ENCODE measurements around the gene CTSA. TPM values are rescaled to one million over a fixed set of nuclear protein-coding genes. Genes with fewer than 3 reads are reported as not detected.

Gene CTSA
- total and polyA plus RNA-seq, 4 donors: 37.9 to 175 (median 112) TPM

DNA sequence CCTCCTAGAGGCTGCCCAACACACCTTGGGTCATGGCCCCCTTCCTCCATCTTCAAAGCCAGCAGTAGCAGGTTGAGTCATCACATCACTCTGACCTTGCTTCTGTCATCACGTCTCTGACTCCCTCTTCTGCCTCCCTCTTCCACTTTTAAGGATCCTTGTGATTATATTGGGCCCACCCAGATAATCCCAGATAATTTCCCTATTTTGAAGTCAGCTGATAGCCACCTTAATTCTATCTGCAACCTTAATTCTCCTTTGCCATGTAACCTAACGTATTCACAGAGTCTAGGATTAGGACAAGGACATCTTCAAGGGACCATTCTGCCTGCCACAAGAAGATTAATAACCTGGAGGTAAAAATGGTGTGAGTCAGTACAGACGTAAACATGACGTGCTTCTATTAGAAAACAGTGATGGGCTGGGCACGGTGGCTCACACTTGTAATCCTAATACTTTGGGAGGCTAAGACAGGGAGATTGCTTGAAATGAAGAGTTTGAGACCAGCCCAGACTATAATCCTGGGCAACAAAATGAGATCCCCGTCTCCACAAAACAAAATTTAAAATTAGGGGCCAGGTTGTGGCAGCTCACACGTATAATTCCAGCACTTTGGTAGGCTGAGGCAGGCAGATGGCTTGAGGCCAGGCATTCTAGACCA lies 30.4 kb upstream of the CTSA start:
- DNase-seq (no peak), ATAC-seq (ENCODE audit: low FRiP score) (no peak)
- no peak overlapping the region for H3K4me3 ChIP-seq (ENCODE audit: low read length in 2 of 2)
- H3K27me3 ChIP-seq (ENCODE audit: control insufficient read depth in 1 of 2, insufficient read depth in 2 of 2, low read length in 1 of 2): no peaks in the 10 kb centered on the region
- no peaks in the 10 kb centered on the region for H3K4me1 ChIP-seq (ENCODE audit: control insufficient read depth in 1 of 2, insufficient read depth in 2 of 2, low read length in 2 of 2)
- no peaks in the 10 kb centered on the region for H3K36me3 ChIP-seq (ENCODE audit: control insufficient read depth in 1 of 2, insufficient read depth in 2 of 2, low read length in 1 of 2)
- intact Hi-C loops (cut with DNase I): no loop called here
- 47 to 64% methylated on average over 7 of the region's 7 CpGs for WGBS, 2 donors
- no peak overlapping the region for H3K27ac ChIP-seq (ENCODE audit: low read depth in 1 of 2, low read length in 2 of 2)
- H3K9me3 ChIP-seq (ENCODE audit: control insufficient read depth, low read length): no peaks in the 10 kb centered on the region

- ATAC-seq (ENCODE audit: low FRiP score): no peak
- Histone ChIP-seq H3K4me3 (ENCODE audit: low read length in 2 of 2) (no peak overlapping the region), H3K9me3 (ENCODE audit: control insufficient read depth, low read length) (no peaks in the 10 kb centered on the region), H3K27ac (ENCODE audit: low read depth in 1 of 2, low read length in 2 of 2) (no peak overlapping the region), H3K27me3 (ENCODE audit: control insufficient read depth in 1 of 2, insufficient read depth in 2 of 2, low read length in 1 of 2) (no peaks in the 10 kb centered on the region), H3K36me3 (ENCODE audit: control insufficient read depth in 1 of 2, insufficient read depth in 2 of 2, low read length in 1 of 2) (no peaks in the 10 kb centered on the region), H3K4me1 (ENCODE audit: control insufficient read depth in 1 of 2, insufficient read depth in 2 of 2, low read length in 2 of 2) (no peaks in the 10 kb centered on the region)
- WGBS, 2 donors: 85 to 86% methylated on average over 7 of the region's 7 CpGs
- intact Hi-C loops (cut with DNase I): no loop called here
- DNase-seq: no peak
Observed at GRCh38 chr20:45861221-45862075, 29.7 kb upstream of the CTSA start.

DNA sequence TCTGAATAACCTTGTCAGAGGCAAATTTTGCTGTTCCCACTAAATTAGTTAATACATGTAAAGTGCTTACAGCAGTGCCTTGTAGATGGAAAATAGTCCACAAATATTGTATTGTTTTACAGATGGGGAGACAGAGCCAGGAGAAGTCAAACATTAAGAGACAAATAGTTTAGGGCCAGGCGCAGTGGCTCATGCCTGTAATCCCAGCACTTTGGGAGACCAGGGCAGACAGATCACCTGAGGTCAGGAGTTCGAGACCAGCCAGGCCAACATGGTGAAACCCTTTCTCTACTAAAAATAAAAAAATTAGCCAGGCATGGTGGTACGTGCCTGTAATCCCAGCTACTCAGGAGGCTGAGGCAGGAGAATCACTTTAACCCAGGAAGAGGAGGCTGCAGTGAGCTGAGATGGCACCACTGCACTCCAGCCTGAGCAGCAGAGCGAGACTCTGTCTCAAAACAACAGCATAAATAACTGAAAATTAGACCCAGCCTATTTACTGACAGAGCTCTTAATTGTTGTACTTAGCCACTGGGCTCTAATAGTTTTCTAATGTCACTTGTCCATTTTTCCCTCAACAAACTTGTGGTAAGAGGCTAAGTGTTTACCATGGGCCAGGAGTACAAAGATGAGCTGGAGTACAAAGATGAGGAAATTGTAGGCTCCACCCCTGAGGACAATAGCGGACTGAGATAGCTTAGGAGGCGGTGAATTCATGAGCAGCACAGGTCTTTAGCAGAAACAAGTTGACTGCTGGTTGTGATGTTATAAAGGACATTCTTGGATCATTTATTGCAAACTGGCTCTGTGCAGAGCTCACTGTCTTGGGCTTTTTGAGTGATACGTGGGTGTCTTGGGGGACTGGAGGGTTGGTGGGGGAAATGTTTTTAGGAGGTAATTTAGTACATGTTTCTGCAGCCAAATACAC lies 27.3 kb upstream of the CTSA start:
- Histone ChIP-seq H3K27me3 (ENCODE audit: control insufficient read depth in 1 of 2, insufficient read depth in 2 of 2, low read length in 1 of 2) (no peaks in the 10 kb centered on the region), H3K9me3 (ENCODE audit: control insufficient read depth, low read length) (no peaks in the 10 kb centered on the region), H3K36me3 (ENCODE audit: control insufficient read depth in 1 of 2, insufficient read depth in 2 of 2, low read length in 1 of 2) (no peaks in the 10 kb centered on the region), H3K4me3 (ENCODE audit: low read length in 2 of 2) (no peak overlapping the region), H3K4me1 (ENCODE audit: control insufficient read depth in 1 of 2, insufficient read depth in 2 of 2, low read length in 2 of 2) (no peaks in the 10 kb centered on the region), H3K27ac (ENCODE audit: low read depth in 1 of 2, low read length in 2 of 2) (no peak overlapping the region)
- intact Hi-C loops (cut with DNase I): no loop called here
- DNase-seq (no peak), ATAC-seq (ENCODE audit: low FRiP score) (no peak)
- 88 to 91% methylated on average over 7 of the region's 7 CpGs for WGBS, 2 donors

GRCh38 chr20:45866454-45866853 lies 24.7 kb upstream of the CTSA start:
- no peaks in the 10 kb centered on the region for H3K4me1 ChIP-seq (ENCODE audit: control insufficient read depth in 1 of 2, insufficient read depth in 2 of 2, low read length in 2 of 2)
- no peak for DNase-seq
- no peak overlapping the region for H3K27ac ChIP-seq (ENCODE audit: low read depth in 1 of 2, low read length in 2 of 2)
- no peak overlapping the region for H3K4me3 ChIP-seq (ENCODE audit: low read length in 2 of 2)
- no peaks in the 10 kb centered on the region for H3K9me3 ChIP-seq (ENCODE audit: control insufficient read depth, low read length)
- no peaks in the 10 kb centered on the region for H3K36me3 ChIP-seq (ENCODE audit: control insufficient read depth in 1 of 2, insufficient read depth in 2 of 2, low read length in 1 of 2)
- 95% methylated on average over 5 of the region's 5 CpGs for WGBS, 2 donors
- no peaks in the 10 kb centered on the region for H3K27me3 ChIP-seq (ENCODE audit: control insufficient read depth in 1 of 2, insufficient read depth in 2 of 2, low read length in 1 of 2)
- intact Hi-C loops (cut with DNase I): no loop called here
- no peak for ATAC-seq (ENCODE audit: low FRiP score)

DNA sequence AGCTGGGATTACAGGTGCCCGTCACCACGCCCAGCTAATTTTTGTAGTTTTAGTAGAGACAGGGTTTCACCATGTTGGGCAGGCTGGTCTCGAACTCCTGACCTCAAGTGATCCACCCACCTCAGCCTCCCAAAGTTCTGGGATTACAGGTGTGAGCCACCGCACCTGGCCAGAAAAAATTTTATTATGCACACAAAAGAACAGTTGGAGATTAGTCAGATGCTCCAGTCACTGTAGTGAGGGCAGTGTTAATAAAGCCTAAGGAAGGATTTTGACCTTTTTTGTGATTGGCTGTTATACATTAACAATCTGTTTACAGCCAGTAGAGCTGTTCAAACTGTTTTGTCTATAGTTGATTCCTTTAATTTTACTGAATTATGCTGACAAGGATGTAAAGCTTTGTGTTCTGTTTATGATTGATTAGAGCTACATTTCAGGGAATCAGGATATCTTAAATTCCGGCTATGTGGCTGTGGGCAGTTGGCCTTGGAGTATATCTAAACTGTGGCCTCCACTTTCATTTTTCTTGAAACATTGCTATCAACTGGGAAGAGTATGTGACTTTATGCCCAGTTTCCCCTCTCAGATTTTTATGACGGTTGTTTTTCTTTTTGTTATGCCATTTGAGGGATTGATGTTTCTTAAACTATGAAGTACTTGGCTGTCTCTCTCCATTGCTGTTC lies 23.9 kb upstream of the CTSA start:
- H3K4me3 ChIP-seq (ENCODE audit: low read length in 2 of 2): no peak overlapping the region

GRCh38 chr20:45867819-45868176 lies 23.3 kb upstream of the CTSA start:
- Histone ChIP-seq H3K4me1 (ENCODE audit: control insufficient read depth in 1 of 2, insufficient read depth in 2 of 2, low read length in 2 of 2) (no peaks in the 10 kb centered on the region), H3K4me3 (ENCODE audit: low read length in 2 of 2) (no peak overlapping the region), H3K27ac (ENCODE audit: low read depth in 1 of 2, low read length in 2 of 2) (no peak overlapping the region), H3K27me3 (ENCODE audit: control insufficient read depth in 1 of 2, insufficient read depth in 2 of 2, low read length in 1 of 2) (no peaks in the 10 kb centered on the region), H3K36me3 (ENCODE audit: control insufficient read depth in 1 of 2, insufficient read depth in 2 of 2, low read length in 1 of 2) (no peaks in the 10 kb centered on the region), H3K9me3 (ENCODE audit: control insufficient read depth, low read length) (no peaks in the 10 kb centered on the region)
- intact Hi-C loops (cut with DNase I): no loop called here
- ATAC-seq (ENCODE audit: low FRiP score) (no peak), DNase-seq (no peak)

More for the DNA sequence above, 23.9 kb upstream of the CTSA start:
- Histone ChIP-seq H3K27ac (ENCODE audit: low read depth in 1 of 2, low read length in 2 of 2) (no peak overlapping the region), H3K36me3 (ENCODE audit: control insufficient read depth in 1 of 2, insufficient read depth in 2 of 2, low read length in 1 of 2) (no peaks in the 10 kb centered on the region), H3K9me3 (ENCODE audit: control insufficient read depth, low read length) (no peaks in the 10 kb centered on the region), H3K4me1 (ENCODE audit: control insufficient read depth in 1 of 2, insufficient read depth in 2 of 2, low read length in 2 of 2) (no peaks in the 10 kb centered on the region), H3K27me3 (ENCODE audit: control insufficient read depth in 1 of 2, insufficient read depth in 2 of 2, low read length in 1 of 2) (no peaks in the 10 kb centered on the region)
- intact Hi-C loops (cut with DNase I): no loop called here
- ATAC-seq (ENCODE audit: low FRiP score) (no peak), DNase-seq (no peak)
- 81 to 82% methylated on average over 6 of the region's 6 CpGs for WGBS, 2 donors

- H3K27me3 ChIP-seq (ENCODE audit: control insufficient read depth in 1 of 2, insufficient read depth in 2 of 2, low read length in 1 of 2): no peaks in the 10 kb centered on the region
- H3K4me1 ChIP-seq (ENCODE audit: control insufficient read depth in 1 of 2, insufficient read depth in 2 of 2, low read length in 2 of 2): no peaks in the 10 kb centered on the region
- H3K9me3 ChIP-seq (ENCODE audit: control insufficient read depth, low read length): no peaks in the 10 kb centered on the region
- intact Hi-C loops (cut with DNase I): no loop called here
- 87 to 88% methylated on average over 4 of the region's 4 CpGs for WGBS, 2 donors
- H3K4me3 ChIP-seq (ENCODE audit: low read length in 2 of 2): no peak overlapping the region
- ATAC-seq (ENCODE audit: low FRiP score) (no peak), DNase-seq (no peak)
- H3K27ac ChIP-seq (ENCODE audit: low read depth in 1 of 2, low read length in 2 of 2): no peak overlapping the region
- peaks cover 0 to 8% of the 10 kb centered on the region in 2 donors for H3K36me3 ChIP-seq (ENCODE audit: control insufficient read depth in 1 of 2, insufficient read depth in 2 of 2, low read length in 1 of 2)
Observed at GRCh38 chr20:45872626-45873025, 18.5 kb upstream of the CTSA start.

DNA sequence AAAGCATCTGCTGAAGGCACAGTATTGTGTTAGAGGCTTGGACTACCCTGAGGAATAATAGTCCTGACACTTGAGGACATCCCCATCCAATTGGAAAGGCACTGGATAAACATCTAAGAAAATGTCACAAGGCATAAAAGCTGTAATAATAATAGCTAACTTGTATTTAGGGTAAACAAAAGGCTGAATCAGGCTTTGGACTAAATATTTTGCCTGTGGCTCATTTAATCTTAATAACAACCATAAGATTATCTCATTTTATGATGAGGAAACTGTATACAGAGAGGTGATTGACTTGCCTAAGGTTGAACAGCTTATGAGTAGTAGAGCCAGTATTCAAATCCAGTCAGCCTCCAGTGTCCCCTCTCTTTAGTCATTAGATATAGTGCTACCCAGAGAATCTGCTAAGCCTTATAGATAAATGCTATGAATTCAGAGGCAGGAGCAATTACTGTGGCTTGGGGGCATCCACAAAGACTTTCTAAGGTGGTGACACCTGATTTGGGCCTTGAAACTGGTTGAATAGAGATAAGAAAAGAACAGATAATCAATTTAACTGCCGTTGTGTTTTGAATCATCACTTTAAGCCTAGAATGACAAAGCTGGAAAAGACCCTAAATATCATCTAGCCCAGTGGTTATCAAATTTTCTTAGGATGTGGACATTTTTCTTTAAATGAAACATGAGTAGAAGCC lies 17.6 kb upstream of the CTSA start:
- H3K4me3 ChIP-seq (ENCODE audit: low read length in 2 of 2): no peak overlapping the region

More for the DNA sequence above, 17.6 kb upstream of the CTSA start:
- H3K4me1 ChIP-seq (ENCODE audit: control insufficient read depth in 1 of 2, insufficient read depth in 2 of 2, low read length in 2 of 2): no peaks in the 10 kb centered on the region
- intact Hi-C loops (cut with DNase I): no loop called here
- H3K9me3 ChIP-seq (ENCODE audit: control insufficient read depth, low read length): no peaks in the 10 kb centered on the region
- no peak overlapping the region for H3K27ac ChIP-seq (ENCODE audit: low read depth in 1 of 2, low read length in 2 of 2)
- ATAC-seq (ENCODE audit: low FRiP score): no peak
- no peak for DNase-seq
- H3K36me3 ChIP-seq (ENCODE audit: control insufficient read depth in 1 of 2, insufficient read depth in 2 of 2, low read length in 1 of 2): peaks cover 0 to 10% of the 10 kb centered on the region in 2 donors
- H3K27me3 ChIP-seq (ENCODE audit: control insufficient read depth in 1 of 2, insufficient read depth in 2 of 2, low read length in 1 of 2): no peaks in the 10 kb centered on the region
- 71 to 89% methylated on average over 1 of the region's 1 CpG for WGBS, 2 donors

Data from aorta (tissue), 5 donors.